Esophagus mucosa (tissue), 1 donor: ENCODE results near the gene TARBP1. TPM values are rescaled to one million over a fixed set of nuclear protein-coding genes. Genes with fewer than 3 reads are reported as not detected.
"Not testable (repeated sequence)": the region's sequence is repeated elsewhere in the genome, so short reads cannot be mapped to it uniquely, and the experiment has no call there.

Source experiments
- ATAC-seq: fragments of 200-7000 bp; cut with Tn5 transposase; one replicate; pipeline ENCODE4 v1.9.1; 2020
- total RNA-seq: library from RNA; stranded (reverse); gene quantifications from one replicate; pipeline ENCODE4 v1.2.4, GENCODE V29; 2023
- donor health status: DM: yes; HTN: yes; CAD: no.

Gene TARBP1
- total RNA-seq, 1 donor from 2014 or later = 21.0 TPM

- ATAC-seq = no peak
Observed at GRCh38 chr1:234437423-234438171, 41.4 kb downstream of the TARBP1 start.

- no peak for ATAC-seq
Observed at GRCh38 chr1:234435620-234436019, 43.4 kb downstream of the TARBP1 start.

- ATAC-seq = no peak
Observed at GRCh38 chr1:234434706-234435105, 44.3 kb downstream of the TARBP1 start.

- ATAC-seq = peak; percentile 85
Observed at GRCh38 chr1:234433563-234434285, 45.3 kb downstream of the TARBP1 start.

DNA sequence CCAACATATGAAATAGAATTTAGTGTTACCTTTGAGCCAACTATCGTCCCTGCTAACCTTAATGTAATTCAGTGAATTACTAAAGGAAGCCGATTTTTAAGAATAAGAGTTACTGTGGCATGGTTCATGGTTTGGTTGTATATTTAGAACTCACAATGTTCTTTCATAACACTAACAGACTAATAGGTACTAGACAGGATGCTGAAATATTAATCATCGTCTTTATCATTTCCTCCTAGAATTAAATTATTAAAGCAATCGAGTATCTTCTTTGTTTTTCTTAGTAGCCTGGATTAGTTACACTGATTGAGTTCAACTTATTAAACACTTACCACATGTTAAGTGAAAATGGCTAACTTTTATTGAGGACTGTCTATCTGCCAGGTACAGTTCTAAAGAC, 47.7 kb downstream of the TARBP1 start:
- ATAC-seq = no peak

- ATAC-seq = no peak
Observed at GRCh38 chr1:234430691-234431090, 48.3 kb downstream of the TARBP1 start.

DNA sequence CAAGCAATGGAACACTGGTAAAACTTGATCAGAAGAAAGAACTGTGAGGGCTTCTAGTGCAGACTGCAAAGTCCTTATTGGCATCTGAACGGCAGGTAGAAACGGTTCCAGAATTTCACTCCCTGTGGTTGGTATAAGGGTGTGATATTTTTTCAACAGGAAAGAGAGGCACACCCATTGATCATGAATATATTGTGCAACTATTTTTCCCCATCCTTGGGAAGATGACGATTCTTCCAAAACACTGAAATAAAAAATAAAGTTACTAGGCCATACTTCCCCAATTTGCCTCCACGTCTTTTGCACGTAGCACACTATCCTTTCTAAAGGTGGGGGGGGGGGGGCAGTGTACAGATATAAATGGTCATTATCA, 49.6 kb downstream of the TARBP1 start:
- no peak for ATAC-seq

- ATAC-seq = no peak
Observed at GRCh38 chr1:234427950-234428646, 50.9 kb downstream of the TARBP1 start.

DNA sequence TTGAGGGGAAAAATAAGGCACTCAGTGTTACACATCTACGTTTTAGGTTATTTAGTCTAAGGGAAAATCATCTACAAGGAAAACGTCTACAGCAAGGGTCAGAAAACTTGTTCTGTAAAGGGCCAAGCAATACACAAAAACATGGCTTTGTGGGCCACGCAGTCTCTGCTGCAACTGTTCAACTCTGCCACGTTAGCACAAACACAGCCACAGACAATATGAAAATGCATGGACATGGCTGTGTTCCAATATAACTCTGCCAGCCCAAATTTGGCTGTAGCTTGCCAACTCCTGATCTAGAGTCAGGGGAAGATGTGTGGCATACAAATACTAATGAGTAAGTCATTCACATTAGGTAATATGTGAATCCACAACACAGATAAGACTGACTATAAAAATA, 65.0 kb downstream of the TARBP1 start:
- ATAC-seq = no peak

GRCh38 chr1:234413485-234413884, 65.5 kb downstream of the TARBP1 start:
- no peak for ATAC-seq

GRCh38 chr1:234412830-234413229, 66.1 kb downstream of the TARBP1 start:
- ATAC-seq = no peak

DNA sequence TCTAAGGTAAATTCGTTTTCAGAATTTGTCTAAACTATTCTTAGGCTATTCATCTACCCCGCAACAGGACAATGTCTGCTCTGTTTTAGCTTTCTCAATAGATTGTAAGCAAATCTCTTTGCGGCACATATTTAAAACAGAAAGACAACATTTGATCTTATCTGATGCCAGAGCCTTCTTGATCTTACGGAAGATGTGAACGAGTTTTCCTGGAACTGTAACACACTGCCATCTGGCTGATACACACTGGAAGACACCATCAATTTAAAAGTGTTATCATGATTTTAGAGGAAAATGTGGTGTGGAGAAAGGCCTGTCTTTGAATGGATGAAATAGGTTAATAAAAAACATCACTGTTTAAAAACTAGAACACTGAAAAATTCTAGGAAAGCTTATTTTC, 69.7 kb downstream of the TARBP1 start:
- ATAC-seq = no peak

GRCh38 chr1:234408757-234409156, 70.2 kb downstream of the TARBP1 start:
- no peak for ATAC-seq

DNA sequence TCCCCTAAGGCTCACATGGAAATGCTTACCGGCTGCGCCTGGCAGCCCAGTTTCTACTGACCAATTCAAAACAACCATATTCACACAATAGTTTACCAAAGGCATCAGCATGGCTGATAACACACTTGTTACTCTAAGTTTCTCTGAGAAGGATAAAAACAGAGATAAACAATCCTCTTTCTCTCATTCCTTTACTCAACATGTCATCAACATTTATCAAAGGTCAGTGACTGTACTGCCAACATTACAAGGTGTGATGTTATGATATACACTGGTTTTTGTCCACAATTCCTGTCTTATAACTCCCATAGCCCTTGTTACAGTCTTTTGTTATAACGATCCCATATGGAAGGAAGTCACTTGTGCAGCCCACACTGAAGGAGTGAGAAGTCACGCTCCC, 72.1 kb downstream of the TARBP1 start:
- ATAC-seq = no peak

- peak; percentile 29 for ATAC-seq
Observed at GRCh38 chr1:234405676-234406075, 73.3 kb downstream of the TARBP1 start.

DNA sequence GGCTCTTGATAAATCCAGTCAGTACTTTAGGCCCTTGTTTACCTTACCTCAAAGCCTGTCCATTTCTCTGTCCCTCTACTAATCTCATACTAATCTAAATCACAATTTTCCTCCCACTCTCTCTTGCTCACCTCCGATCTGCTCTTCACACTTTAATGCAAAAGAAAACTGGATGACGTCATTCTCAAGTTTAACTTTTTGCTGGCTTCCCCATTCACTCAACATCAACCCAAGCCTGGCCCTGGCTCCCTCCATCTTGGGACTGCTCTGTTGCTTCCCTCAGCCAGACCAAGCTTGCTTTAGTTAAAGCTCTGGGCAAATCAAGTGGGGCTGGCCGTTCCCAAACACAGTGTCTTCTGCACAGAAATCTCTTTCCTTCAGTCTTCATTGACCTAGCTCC, 76.0 kb downstream of the TARBP1 start:
- no peak for ATAC-seq

- ATAC-seq = no peak
Observed at GRCh38 chr1:234401658-234402057, 77.3 kb downstream of the TARBP1 start.

DNA sequence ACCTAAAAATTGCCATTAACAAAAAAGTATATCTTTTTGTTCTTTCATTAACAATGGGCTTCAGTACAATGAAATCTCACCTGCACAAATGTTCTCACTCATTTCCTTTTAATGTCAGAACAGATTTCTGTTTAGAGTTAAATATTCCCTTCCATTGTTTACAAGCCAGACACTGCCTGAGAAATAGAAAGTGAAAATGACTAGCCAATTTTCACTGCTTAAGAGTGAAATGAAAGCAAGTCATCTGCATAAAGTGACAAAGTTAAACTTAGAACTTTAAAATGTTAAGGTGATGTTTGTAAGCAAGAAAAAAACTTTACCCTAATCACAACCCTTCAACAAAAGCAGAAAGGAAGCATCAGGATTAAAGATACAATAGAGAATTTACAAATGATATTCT, 78.2 kb downstream of the TARBP1 start:
- no peak for ATAC-seq

- ATAC-seq = not testable (repeated sequence)
Observed at GRCh38 chr1:234399515-234399914, 79.5 kb downstream of the TARBP1 start.

DNA sequence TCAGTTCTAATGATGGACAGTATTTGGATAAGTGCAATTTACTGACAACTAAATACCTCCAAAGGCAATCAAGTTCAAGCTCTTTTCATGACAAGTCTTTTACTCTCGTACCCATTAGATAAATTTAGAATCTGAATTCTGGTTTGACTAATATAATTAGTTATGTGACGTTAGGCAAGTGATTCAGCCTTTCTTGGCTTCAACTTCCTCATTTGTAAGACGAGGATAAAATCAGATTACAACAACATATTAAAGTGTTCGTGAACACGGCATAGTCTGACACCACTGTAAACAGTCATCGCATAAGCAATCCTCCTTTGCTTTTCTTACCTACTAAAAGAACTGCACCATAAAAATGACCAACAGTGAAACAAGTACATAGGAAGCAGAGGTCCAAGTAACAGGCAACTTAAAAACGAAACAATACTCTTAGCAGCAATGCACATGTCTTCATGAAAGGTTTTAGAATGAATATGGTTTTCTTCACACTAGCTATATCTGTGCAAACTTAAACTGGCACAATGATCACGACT, 80.1 kb downstream of the TARBP1 start:
- ATAC-seq = peak; percentile 72

GRCh38 chr1:234397732-234398131, 81.2 kb downstream of the TARBP1 start:
- ATAC-seq = no peak

DNA sequence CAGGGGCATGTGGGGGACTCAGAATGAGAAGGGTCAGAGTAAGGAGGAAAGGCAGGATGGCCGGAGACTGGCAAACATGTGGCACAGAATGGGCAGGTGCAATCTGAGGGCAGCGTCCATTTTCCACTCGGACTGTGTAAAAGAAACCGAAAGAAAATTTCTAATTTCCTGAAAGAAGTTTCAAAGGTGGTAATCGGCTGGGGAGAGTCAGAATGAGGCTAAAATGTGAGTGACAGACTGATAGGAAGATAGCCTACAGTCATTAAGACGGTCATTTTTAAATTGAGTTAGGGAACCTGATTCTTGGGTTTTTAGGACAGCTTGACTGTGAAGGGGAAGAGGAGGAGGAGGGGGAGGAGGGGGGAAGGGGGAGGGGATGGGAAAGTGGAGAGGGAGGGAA, 82.1 kb downstream of the TARBP1 start:
- ATAC-seq = no peak

DNA sequence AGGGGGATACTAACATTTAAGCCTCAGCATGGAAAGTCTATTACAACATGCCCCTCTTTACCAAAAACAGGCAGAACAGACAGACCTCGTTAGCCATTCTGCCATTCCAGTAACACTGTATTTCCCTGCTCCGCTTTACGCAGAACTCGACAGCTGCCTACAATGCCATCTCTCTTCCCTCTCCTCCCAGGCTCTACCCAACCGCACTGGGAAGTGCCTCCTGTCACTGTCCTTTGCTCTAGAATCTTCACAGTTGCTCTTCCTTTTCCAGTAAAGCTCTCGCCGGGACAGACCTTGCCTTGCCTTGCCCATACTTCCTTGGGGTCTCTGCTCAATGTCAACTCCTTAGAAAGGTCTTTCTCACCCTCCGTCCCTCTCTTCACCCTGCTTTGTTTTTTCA, 82.9 kb downstream of the TARBP1 start:
- ATAC-seq = no peak
